WERI-Rb-1 (cell line): ENCODE data around the gene DDAH2.

Experiments
- DNase-seq: peaks from one replicate; pipeline ENCODE4 v3.0.0-alpha.2; 2020
- H3K27ac ChIP-seq: fragments of 250-450 bp; sonication (Bioruptor Pico); 2 replicates; pipeline ENCODE4 v1.5.1; 2020; ENCODE audit warnings: mild to moderate bottlenecking, moderate library complexity
- H3K27me3 ChIP-seq: fragments of 250-450 bp; sonication (Bioruptor Pico); 2 replicates; pipeline ENCODE4 v1.5.1; 2021; ENCODE audit warnings: mild to moderate bottlenecking, low read depth, moderate library complexity; ENCODE audit not compliant: insufficient read depth, severe bottlenecking
- H3K36me3 ChIP-seq: fragments of 250-450 bp; sonication (Bioruptor Pico); 2 replicates; pipeline ENCODE4 v1.5.1; 2020; ENCODE audit warnings: mild to moderate bottlenecking, moderate library complexity
- H3K4me3 ChIP-seq: 2 replicates; pipeline ENCODE4 v1.5.1; 2011; ENCODE audit warnings: low read depth, mild to moderate bottlenecking, control low read depth, low read length
- H3K9me3 ChIP-seq: fragments of 250-450 bp; sonication (Bioruptor Pico); 2 replicates; pipeline ENCODE4 v1.5.1; 2021; ENCODE audit warnings: mild to moderate bottlenecking, moderate library complexity; ENCODE audit not compliant: severe bottlenecking
- CTCF ChIP-seq: IDR thresholded peaks from 2 replicates; pipeline ENCODE4 v1.5.1; 2011; ENCODE audit warnings: low read depth, mild to moderate bottlenecking, control low read depth, inconsistent platforms, low read length

Gene DDAH2

GRCh38 chr6:31702819-31703716, 26.0 kb downstream of the DDAH2 start, which contains the start of gene ABHD16A:
Gene ABHD16A (minus strand): TSS chr6:31703324. CDS start chr6:31703281, 43 bp downstream.
- peak within 1 kb of the TSS; percentile 84 for H3K4me3 ChIP-seq
- peaks cover 27% of the 10 kb centered on the region for H3K36me3 ChIP-seq
- peak within 1 kb of the TSS; percentile 82 for H3K27ac ChIP-seq
- TF ChIP-seq CTCF = no peak
- H3K27me3 ChIP-seq = no peaks in the 10 kb centered on the region
- no peaks in the 10 kb centered on the region for H3K9me3 ChIP-seq
- DNase-seq = peak; percentile 100

GRCh38 chr6:31702405-31702818, 26.7 kb downstream of the DDAH2 start:
- peaks cover 34% of the 10 kb centered on the region for H3K36me3 ChIP-seq
- no peaks in the 10 kb centered on the region for H3K9me3 ChIP-seq
- H3K4me3 ChIP-seq = peak overlapping the region; percentile 84
- peak overlapping the region; percentile 82 for H3K27ac ChIP-seq
- DNase-seq = no peak
- H3K27me3 ChIP-seq = no peaks in the 10 kb centered on the region
- no peak for TF ChIP-seq CTCF

GRCh38 chr6:31701666-31702404, 27.3 kb downstream of the DDAH2 start:
- no peak for DNase-seq
- TF ChIP-seq CTCF = no peak
- no peaks in the 10 kb centered on the region for H3K27me3 ChIP-seq
- peaks cover 37% of the 10 kb centered on the region for H3K36me3 ChIP-seq
- H3K27ac ChIP-seq = no peak overlapping the region; the same call in 1 of the 2 replicates
- H3K9me3 ChIP-seq = no peaks in the 10 kb centered on the region
- H3K4me3 ChIP-seq = peak overlapping the region; percentile 84

- Histone ChIP-seq H3K27ac (no peak overlapping the region), H3K27me3 (no peaks in the 10 kb centered on the region), H3K9me3 (no peaks in the 10 kb centered on the region), H3K36me3 (peaks cover 46% of the 10 kb centered on the region), H3K4me3 (no peak overlapping the region)
- no peak for DNase-seq
- TF ChIP-seq CTCF = no peak
Observed at GRCh38 chr6:31700740-31701401, 28.2 kb downstream of the DDAH2 start.

GRCh38 chr6:31697555-31697954, 31.5 kb downstream of the DDAH2 start:
- no peaks in the 10 kb centered on the region for H3K9me3 ChIP-seq
- H3K36me3 ChIP-seq = peaks cover 72% of the 10 kb centered on the region
- H3K27ac ChIP-seq = no peak overlapping the region
- TF ChIP-seq CTCF = no peak
- H3K27me3 ChIP-seq = no peaks in the 10 kb centered on the region
- DNase-seq = no peak
- H3K4me3 ChIP-seq = no peak overlapping the region
